GM19239 (cell line): ENCODE results near the gene CHN2.
"Not testable (repeated sequence)": the region's sequence is repeated elsewhere in the genome, so short reads cannot be mapped to it uniquely, and the experiment has no call there.

ENCODE experiments used
- DNase-seq: peaks from one replicate; pipeline ENCODE4 v3.0.0; 2011; ENCODE audit warnings: low spot score; ENCODE audit not compliant: insufficient read length
- FAIRE-seq: peaks from 2 replicates; lab custom pipeline; 2011; peaks lifted over from hg19 to GRCh38; lab: Jason Lieb, UNC

Gene CHN2

GRCh38 chr7:29185613-29186012 lies 9.0 kb upstream of the CHN2 start:
- FAIRE-seq, result no peak
- DNase-seq, result no peak

GRCh38 chr7:29189743-29190201 lies 4.8 kb upstream of the CHN2 start:
- FAIRE-seq (peak; percentile 62), DNase-seq (peak; percentile 42)

- no peak for DNase-seq
- no peak for FAIRE-seq
These were observed 4.1 kb upstream of the CHN2 start for GRCh38 chr7:29190349-29191045.

- DNase-seq (no peak), FAIRE-seq (no peak)
These were observed 2.3 kb upstream of the CHN2 start for GRCh38 chr7:29192323-29192722.

- FAIRE-seq (no peak), DNase-seq (no peak)
These were observed 1.8 kb upstream of the CHN2 start for GRCh38 chr7:29192811-29193210.

- DNase-seq (no peak), FAIRE-seq (no peak)
These were observed 1.0 kb upstream of the CHN2 start for GRCh38 chr7:29193316-29194205.

GRCh38 chr7:29194206-29194593 lies 375 bp upstream of the CHN2 start:
- DNase-seq (no peak), FAIRE-seq (no peak)

GRCh38 chr7:29196191-29196590 lies 1.6 kb downstream of the CHN2 start:
- FAIRE-seq, result no peak
- DNase-seq, result no peak

GRCh38 chr7:29196971-29197595 lies 2.5 kb downstream of the CHN2 start:
- DNase-seq (no peak), FAIRE-seq (no peak)

- no peak for FAIRE-seq
These were observed 3.3 kb downstream of the CHN2 start for GRCh38 chr7:29197916-29198315.

GRCh38 chr7:29199776-29200175 lies 5.2 kb downstream of the CHN2 start:
- no peak for DNase-seq
- FAIRE-seq, result no peak

More at GRCh38 chr7:29197916-29198315, 3.3 kb downstream of the CHN2 start:
- DNase-seq, result no peak

- DNase-seq (no peak), FAIRE-seq (no peak)
These were observed 8.1 kb downstream of the CHN2 start for GRCh38 chr7:29202651-29203069.

- FAIRE-seq (no peak), DNase-seq (no peak)
These were observed 10.1 kb downstream of the CHN2 start for GRCh38 chr7:29204491-29205272.

- FAIRE-seq (no peak), DNase-seq (no peak)
These were observed 12.7 kb downstream of the CHN2 start for GRCh38 chr7:29207162-29207801.

- DNase-seq (no peak), FAIRE-seq (no peak)
These were observed 14.1 kb downstream of the CHN2 start for GRCh38 chr7:29208410-29209250.

- FAIRE-seq (no peak), DNase-seq (no peak)
These were observed 15.2 kb downstream of the CHN2 start for GRCh38 chr7:29209745-29210144.

- not testable (repeated sequence) for FAIRE-seq
These were observed 18.2 kb downstream of the CHN2 start for GRCh38 chr7:29212736-29213135.

GRCh38 chr7:29214056-29214455 lies 19.5 kb downstream of the CHN2 start:
- DNase-seq, result no peak
- no peak for FAIRE-seq

More at GRCh38 chr7:29212736-29213135, 18.2 kb downstream of the CHN2 start:
- not testable (repeated sequence) for DNase-seq

- no peak for DNase-seq
- no peak for FAIRE-seq
These were observed 20.2 kb downstream of the CHN2 start for GRCh38 chr7:29214816-29215215.
